ENCODE data around the gene NUP214.
"Not testable (repeated sequence)": the region's sequence is repeated elsewhere in the genome, so short reads cannot be mapped to it uniquely, and the experiment has no call there.

Gene NUP214

DNA sequence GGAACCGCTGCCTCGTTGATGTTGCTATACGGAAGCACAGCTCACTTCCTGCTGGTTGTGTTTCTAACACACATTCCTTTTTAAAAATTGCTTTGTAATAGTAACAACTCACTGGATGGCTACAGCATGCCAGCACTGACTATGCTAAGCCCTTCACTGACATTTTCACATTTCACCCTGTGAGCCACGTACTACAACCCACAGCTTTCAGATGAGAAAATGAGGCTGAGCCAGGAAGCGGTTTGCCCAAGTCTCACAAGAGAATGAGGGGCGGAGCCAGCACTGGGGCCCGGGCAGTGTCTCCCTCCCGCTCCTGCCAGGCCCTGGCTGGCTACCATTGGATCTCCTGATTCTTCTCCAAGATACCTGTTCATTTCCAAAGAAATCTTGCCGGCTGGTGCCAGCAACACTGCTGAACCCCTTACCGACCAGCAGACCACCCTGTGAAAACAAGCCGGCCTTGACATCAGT lies 112.6 kb downstream of the NUP214 start:
- H3K27ac Mint-ChIP-seq: peak overlapping the region; percentile 96
- DNase-seq: peak; percentile 92
- peaks cover 56% of the 10 kb centered on the region for H3K4me1 Mint-ChIP-seq
- peak overlapping the region; percentile 62 for H3K4me3 Mint-ChIP-seq
- CTCF ChIA-PET: no interaction called here
- peaks cover 2% of the 10 kb centered on the region for H3K9me3 Mint-ChIP-seq
- H3K27me3 Mint-ChIP-seq: no peaks in the 10 kb centered on the region
- H3K36me3 Mint-ChIP-seq: peaks cover 27% of the 10 kb centered on the region

DNA sequence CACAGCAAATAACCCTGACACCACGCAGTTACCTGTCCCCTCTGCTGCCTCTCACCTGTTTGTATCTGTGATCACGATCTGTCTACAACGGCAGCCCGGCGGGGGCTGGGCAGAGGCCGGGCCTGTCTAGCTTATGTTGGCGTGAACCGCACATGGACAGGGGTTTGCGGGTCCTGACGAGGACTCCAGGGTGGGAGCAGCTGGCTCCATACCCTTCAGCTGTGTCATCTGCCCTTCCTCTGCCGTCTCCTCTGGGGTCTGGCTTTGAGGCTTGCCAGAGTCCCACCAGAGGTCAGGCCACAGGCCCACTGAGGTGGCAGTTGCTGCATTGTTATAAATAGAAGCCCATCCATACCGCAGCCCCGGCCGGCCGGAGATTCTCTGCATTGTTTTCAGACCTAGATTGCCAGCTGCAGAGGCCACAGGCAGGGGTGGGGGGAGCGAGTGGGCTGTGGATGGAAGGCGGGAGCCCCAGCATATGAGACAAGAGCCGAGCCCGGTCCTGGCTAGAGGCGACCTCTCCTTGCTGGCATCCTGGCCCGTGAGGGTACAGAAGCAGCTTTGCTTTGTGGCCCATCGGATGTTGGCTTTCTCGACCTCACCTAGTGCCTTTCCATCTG lies 113.1 kb downstream of the NUP214 start:
- CTCF ChIA-PET: interaction anchor here (1.5 kb wide), 1 partner anchor 98 kb away, joined by 8 read pairs; no protein-coding TSS in a partner anchor
- H3K4me1 Mint-ChIP-seq: peaks cover 52% of the 10 kb centered on the region
- H3K27ac Mint-ChIP-seq: peak overlapping the region; percentile 96
- no peaks in the 10 kb centered on the region for H3K27me3 Mint-ChIP-seq
- peaks cover 25% of the 10 kb centered on the region for H3K36me3 Mint-ChIP-seq
- DNase-seq: peak; percentile 27
- peak overlapping the region; percentile 62 for H3K4me3 Mint-ChIP-seq
- H3K9me3 Mint-ChIP-seq: peaks cover 4% of the 10 kb centered on the region

DNA sequence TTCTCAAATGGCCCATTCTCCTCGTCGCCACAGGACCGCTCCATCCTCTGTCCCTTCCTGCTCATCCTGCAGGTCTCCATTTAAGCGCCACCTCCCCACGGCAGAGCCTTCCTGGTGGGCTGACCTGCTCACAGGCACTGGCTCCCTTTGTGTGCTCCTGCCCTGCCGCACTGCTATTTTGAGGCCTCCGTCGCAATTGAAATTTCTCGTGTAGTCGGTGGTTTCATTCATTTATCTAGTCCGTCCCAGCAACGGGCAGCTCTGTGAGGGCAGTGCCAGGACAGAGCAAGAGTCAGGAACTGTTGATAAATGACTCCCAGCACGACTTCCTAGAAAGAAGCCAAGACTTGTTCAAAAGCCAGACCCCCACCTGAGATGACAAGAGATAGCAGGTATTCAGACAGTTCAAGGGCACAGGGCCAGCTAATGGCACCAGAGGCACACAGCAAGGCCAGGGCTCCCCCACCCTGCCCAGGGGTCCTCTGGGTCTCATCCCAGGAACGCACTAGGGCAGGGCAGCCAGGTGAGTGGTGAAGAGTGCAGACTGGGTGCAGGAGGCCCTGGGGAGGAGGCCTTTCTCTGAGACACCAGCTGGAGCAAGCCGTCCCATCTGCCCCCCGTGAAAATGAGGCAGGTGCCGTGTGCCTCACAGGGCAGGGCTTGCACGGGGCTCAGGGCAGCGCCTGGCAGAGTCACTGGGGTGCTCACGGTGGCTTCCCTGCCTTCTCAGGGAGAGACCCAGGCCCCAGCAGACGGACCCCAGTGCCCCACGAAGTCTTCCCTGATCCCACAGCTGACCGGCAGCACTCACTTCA lies 114.0 kb downstream of the NUP214 start:
- H3K4me1 Mint-ChIP-seq: peaks cover 44% of the 10 kb centered on the region
- no peak overlapping the region for H3K4me3 Mint-ChIP-seq
- CTCF ChIA-PET: interaction anchor here (1.5 kb wide), 1 partner anchor 97 kb away, joined by 8 read pairs; no protein-coding TSS in a partner anchor
- peaks cover 17% of the 10 kb centered on the region for H3K36me3 Mint-ChIP-seq
- peaks cover 4% of the 10 kb centered on the region for H3K9me3 Mint-ChIP-seq
- H3K27ac Mint-ChIP-seq: peak overlapping the region; percentile 86
- peak; percentile 18 for DNase-seq
- no peaks in the 10 kb centered on the region for H3K27me3 Mint-ChIP-seq

DNA sequence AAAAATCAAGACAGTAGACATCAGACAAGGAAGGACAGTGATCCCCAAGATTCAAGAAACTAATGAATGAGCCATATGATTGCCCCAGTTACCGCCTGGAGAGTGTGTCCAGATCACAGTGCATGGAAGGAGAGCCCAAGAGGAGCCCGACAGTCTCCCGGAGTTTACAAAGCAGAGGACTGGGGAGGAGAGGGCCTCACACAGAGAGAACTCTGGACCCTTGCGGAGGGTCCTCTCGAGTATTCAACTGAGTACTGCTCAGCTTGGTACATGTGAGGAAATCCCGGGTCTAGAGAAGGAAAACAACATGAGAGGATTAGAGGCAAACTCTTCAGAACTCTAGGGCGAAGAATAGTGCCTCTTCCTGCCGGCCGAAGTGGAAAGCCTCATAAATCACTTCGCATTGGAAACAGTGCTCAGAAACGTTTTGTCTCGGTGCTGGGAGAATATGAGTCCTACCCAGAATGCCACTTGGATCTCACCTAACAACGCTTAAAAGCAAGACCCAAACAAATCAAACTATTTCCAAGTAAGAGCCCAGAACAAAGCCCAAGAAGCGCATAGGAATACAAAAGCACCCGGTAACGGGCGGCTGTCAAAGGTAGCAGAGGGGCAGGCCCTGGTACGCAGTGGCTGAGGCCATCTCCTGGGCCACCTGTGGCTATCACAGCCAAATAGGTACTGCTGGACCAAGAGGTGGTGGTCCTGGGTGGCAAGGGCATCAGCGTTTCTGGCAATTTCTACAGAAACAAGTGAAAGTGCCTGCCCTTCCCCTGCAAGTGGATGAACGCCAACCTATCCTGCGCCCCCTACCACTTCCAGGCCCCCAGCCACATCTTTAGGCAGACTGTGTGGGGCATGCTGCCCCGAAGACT lies 114.9 kb downstream of the NUP214 start:
- Mint-ChIP-seq H3K4me3 (no peak overlapping the region), H3K36me3 (peaks cover 11% of the 10 kb centered on the region), H3K27ac (peak overlapping the region; percentile 20), H3K4me1 (peaks cover 40% of the 10 kb centered on the region), H3K9me3 (peaks cover 4% of the 10 kb centered on the region), H3K27me3 (peaks cover 6% of the 10 kb centered on the region)
- CTCF ChIA-PET: interaction anchor here (1.5 kb wide), 1 partner anchor 96 kb away, joined by 8 read pairs; no protein-coding TSS in a partner anchor
- peak; percentile 17 for DNase-seq

DNA sequence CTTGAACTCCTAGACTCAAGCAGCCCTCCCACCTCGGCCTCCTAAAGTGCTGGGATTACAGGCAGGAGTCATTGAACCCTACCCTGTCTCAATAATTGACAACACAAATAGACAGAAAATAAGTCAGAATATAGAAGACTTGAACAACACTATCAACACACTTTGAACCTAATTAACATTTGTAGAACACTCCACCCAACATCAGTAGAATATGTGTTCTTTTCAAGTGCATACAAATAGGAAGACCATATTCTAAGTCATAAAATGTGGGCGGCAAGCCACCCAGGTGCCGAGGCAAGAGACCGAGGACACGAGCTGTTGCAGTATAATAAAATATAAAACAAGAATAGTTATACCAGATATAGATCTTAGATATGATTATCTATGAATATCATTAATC lies 118.9 kb downstream of the NUP214 start:
- H3K9me3 Mint-ChIP-seq, H3K36me3 Mint-ChIP-seq, H3K4me3 Mint-ChIP-seq, DNase-seq, H3K27ac Mint-ChIP-seq, CTCF ChIA-PET: not testable (repeated sequence)
- peaks cover 23% of the 10 kb centered on the region for H3K27me3 Mint-ChIP-seq
- peaks cover 10% of the 10 kb centered on the region for H3K4me1 Mint-ChIP-seq

DNA sequence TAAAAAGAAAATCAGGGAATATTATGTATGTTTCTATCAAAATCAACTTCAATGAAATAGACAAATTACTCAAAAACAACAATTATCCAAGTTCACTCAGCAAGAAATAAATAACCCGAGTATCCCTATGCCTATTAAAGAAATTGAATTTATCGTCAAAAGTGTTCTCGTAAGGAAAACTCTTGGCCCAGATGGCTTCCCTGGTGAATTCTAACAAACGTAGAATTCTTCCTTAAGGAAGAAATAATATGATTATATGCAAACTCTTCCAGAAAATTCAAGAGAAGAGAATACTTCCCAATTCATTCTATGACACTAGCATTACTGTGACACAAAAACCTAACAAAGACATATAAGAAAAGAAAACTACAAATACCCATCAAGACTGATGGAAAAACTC lies 121.2 kb downstream of the NUP214 start:
- peaks cover 9% of the 10 kb centered on the region for H3K4me1 Mint-ChIP-seq
- no peak overlapping the region for H3K4me3 Mint-ChIP-seq
- H3K27ac Mint-ChIP-seq: no peak overlapping the region
- peaks cover 23% of the 10 kb centered on the region for H3K27me3 Mint-ChIP-seq
- H3K9me3 Mint-ChIP-seq: peaks cover 4% of the 10 kb centered on the region
- DNase-seq: no peak
- H3K36me3 Mint-ChIP-seq: peaks cover 6% of the 10 kb centered on the region
- CTCF ChIA-PET: no interaction called here

DNA sequence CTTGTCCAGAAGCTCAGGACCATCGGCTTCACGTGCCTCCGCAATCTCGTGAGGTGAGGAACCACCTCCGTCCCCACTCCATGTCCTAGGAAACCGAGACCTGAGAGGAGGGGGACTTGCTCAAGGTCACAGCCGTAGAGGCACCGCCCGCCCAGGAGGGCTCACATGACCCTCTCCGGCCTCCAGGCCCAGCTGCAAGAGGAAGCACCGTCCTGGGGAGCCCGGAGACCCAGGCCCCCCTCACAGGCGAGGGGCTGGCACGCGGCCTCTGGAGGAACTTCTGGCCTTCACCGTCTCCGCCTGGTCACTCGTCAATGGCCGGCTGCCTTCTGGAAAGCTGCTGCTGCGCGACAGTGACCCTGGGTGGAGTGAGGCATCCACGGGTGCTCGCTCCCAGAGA lies 126.7 kb downstream of the NUP214 start:
- no peak for DNase-seq
- H3K27ac Mint-ChIP-seq: peak overlapping the region; percentile 99
- H3K4me1 Mint-ChIP-seq: peaks cover 57% of the 10 kb centered on the region
- CTCF ChIA-PET: interaction anchor here (0.9 to 1.8 kb wide), 2 partner anchors 19 to 72 kb away, joined by 3 to 8 read pairs; no protein-coding TSS in a partner anchor
- H3K9me3 Mint-ChIP-seq: no peaks in the 10 kb centered on the region
- peak overlapping the region; percentile 80 for H3K4me3 Mint-ChIP-seq
- H3K36me3 Mint-ChIP-seq: peaks cover 3% of the 10 kb centered on the region
- H3K27me3 Mint-ChIP-seq: peaks cover 15% of the 10 kb centered on the region

DNA sequence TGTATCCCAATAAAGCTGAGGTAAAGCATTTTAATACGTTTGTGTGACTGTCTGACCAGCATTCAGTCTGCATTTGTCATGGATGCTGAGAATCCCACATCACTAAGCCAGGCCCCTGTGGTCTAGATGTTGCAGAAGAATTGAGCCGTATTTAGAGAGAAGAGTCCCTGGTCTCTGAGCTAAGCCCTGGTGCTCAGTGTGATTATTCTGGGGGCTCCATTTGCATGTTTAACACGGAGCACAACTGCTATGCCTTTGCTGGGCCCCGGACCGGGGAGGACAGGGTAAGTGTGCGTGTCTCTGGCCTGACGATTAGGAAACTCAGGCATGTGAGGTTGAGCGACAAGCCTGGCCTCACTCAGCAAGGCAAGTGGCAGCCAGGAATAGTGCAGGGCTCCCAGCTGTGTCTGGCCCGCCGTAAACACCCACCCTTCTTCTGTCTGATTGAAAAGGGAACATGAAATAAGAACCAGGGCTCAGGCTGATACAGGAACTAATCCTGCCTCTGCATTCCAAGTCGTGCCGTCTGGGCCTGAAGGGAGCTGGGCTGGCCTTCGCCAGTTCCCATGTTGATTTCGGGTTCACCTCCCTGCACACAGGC lies 128.6 kb downstream of the NUP214 start:
- Mint-ChIP-seq H3K4me1 (peaks cover 75% of the 10 kb centered on the region), H3K9me3 (no peaks in the 10 kb centered on the region), H3K27ac (peak overlapping the region; percentile 99), H3K4me3 (peak overlapping the region; percentile 15), H3K27me3 (peaks cover 4% of the 10 kb centered on the region), H3K36me3 (peaks cover 9% of the 10 kb centered on the region)
- CTCF ChIA-PET: interaction anchor here (1.8 kb wide), 1 partner anchor 17 kb away, joined by 8 read pairs; no protein-coding TSS in a partner anchor
- no peak for DNase-seq

DNA sequence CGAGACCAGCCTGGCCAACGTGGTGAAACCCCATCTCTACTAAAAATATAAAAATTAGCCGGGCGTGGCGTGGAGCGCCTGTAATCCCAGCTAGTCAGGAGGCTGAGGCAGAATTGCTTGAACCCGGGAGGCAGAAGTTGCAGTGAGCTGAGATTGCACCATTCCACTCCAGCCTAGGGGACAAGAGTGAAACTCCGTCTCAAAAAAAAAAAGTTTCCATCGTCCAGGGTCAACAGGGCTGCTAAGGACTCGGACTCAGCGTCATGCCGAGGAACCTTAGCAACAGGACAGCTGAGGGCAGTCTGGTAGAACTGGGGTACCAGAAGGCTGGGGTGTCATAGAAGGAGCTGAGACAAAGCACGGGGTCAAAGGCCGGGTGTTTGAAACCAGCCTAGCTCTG lies 129.2 kb downstream of the NUP214 start:
- Mint-ChIP-seq H3K4me1 (peaks cover 77% of the 10 kb centered on the region), H3K36me3 (peaks cover 12% of the 10 kb centered on the region), H3K9me3 (no peaks in the 10 kb centered on the region), H3K27me3 (peaks cover 4% of the 10 kb centered on the region), H3K4me3 (no peak overlapping the region), H3K27ac (peak overlapping the region; percentile 99)
- no peak for DNase-seq
- CTCF ChIA-PET: interaction anchor here (3.4 kb wide), 1 partner anchor 14 kb away, joined by 36 read pairs; no protein-coding TSS in a partner anchor

DNA sequence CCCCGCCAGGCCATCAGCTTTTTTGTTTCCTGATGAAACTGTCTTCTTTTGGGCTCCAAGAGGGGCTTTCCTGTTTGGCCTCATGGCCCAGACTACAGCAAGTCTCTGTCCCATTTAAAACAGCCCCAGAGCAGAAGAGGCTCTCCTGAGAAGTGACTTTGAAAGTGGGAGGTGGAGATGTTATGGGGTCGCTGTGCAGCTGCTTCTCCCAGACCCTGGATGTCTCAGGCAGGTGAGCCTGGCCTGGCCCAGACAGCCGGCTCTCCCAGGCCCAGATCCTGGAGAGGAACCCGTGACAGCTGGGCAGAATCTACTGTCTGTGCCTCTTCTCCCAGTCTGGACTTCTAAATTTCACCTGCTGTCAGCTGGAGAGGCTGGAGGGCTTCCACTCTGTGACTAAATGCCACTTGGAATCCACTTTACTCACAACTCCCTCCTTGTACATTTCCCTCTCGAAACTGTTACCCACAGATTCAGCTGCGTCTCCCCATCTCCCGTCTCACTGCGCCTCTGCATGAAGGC lies 130.4 kb downstream of the NUP214 start:
- peaks cover 4% of the 10 kb centered on the region for H3K27me3 Mint-ChIP-seq
- peaks cover 20% of the 10 kb centered on the region for H3K36me3 Mint-ChIP-seq
- peaks cover 85% of the 10 kb centered on the region for H3K4me1 Mint-ChIP-seq
- CTCF ChIA-PET: interaction anchor here (0.7 to 3.4 kb wide), 6 partner anchors 13 to 78 kb away, joined by 3 to 36 read pairs (median 4); partner anchors contain the start of gene FAM78A
- H3K9me3 Mint-ChIP-seq: no peaks in the 10 kb centered on the region
- no peak for DNase-seq
- H3K4me3 Mint-ChIP-seq: peak overlapping the region; percentile 69
- H3K27ac Mint-ChIP-seq: peak overlapping the region; percentile 99

DNA sequence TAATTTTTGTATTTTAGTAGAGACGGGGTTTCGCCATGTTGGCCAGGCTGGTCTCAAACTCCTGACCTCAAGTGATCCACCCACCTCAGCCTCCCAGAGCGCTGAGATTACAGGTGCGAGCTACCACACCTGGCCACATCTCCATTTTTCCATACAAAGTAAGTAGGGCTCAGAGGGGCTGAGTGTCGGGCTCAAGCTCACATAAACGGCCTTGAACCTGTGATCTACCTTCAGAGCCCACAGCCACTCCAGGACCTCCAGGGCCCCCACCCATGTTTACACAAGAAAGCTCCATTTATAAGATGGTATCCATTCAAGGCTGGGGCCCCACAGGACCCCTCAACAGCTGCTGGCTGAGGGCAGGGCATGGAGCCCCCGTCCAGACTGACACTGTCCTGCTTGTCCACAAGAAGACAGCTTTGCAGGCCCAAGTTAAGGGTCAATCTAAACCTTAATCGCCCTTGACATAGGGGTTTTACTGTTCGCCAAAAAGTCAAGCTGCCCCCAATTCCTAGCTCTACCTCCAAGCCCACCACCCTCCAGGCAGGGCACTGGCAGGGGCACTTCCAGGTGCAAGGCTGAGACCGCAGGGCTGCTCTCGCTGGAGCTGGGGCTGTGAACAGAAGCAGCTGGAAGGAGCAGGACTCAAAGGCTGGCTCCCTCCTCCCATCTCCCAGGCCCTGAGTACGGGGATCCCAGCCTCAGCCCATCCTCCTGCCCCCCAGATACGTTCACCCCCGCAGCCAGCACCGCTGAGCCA lies 132.1 kb downstream of the NUP214 start:
- peak overlapping the region; percentile 99 for H3K27ac Mint-ChIP-seq
- CTCF ChIA-PET: interaction anchor here (0.6 to 3.4 kb wide), 6 partner anchors 12 to 92 kb away, joined by 3 to 36 read pairs (median 6); partner anchors contain the start of gene FAM78A
- peaks cover 28% of the 10 kb centered on the region for H3K36me3 Mint-ChIP-seq
- H3K27me3 Mint-ChIP-seq: peaks cover 3% of the 10 kb centered on the region
- no peak overlapping the region for H3K4me3 Mint-ChIP-seq
- peaks cover 83% of the 10 kb centered on the region for H3K4me1 Mint-ChIP-seq
- no peaks in the 10 kb centered on the region for H3K9me3 Mint-ChIP-seq
- DNase-seq: no peak

DNA sequence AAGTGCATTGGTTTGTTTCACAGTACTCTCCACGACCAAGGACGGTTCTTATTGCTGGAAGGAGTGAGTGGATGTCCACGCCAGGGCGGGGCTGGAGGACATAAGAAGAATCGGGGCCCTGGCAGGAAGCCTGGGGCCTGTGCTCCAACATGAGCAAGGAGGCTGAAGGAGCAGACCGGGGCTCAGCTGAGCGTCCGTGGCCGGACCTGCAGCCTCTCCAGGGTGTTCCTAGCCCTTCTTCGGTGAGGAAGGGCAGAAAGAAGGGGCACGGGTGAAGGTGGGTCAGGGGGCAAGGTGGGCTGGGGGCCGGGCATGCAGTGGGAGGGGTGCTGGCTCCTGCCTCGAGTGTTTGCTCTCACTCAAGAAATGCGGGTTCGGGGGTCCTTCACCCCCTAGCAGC lies 132.8 kb downstream of the NUP214 start:
- Mint-ChIP-seq H3K4me3 (no peak overlapping the region), H3K27ac (peak overlapping the region; percentile 99), H3K27me3 (no peaks in the 10 kb centered on the region), H3K9me3 (no peaks in the 10 kb centered on the region), H3K36me3 (peaks cover 34% of the 10 kb centered on the region), H3K4me1 (peaks cover 83% of the 10 kb centered on the region)
- CTCF ChIA-PET: interaction anchor here (1.1 to 3.4 kb wide), 4 partner anchors 11 to 91 kb away, joined by 3 to 36 read pairs (median 5); no protein-coding TSS in a partner anchor
- no peak for DNase-seq
